Stimulated activated CD4-positive, alpha-beta T cell treated with anti-CD3 and anti-CD28 coated beads, Interleukin-2, amount 100 ng/mL, for 48 hours (primary cell): ENCODE results near the gene H19.

Source experiments
- DNase-seq, 2 donors: peaks; one replicate each; pipeline ENCODE4 v3.0.0-alpha.2; 2020

H19 gene

GRCh38 chr11:1982873-1983600 is 14.6 kb downstream of the H19 start:
- no peak for DNase-seq

GRCh38 chr11:1979607-1980006 is 18.0 kb downstream of the H19 start:
- DNase-seq: no peak

DNA sequence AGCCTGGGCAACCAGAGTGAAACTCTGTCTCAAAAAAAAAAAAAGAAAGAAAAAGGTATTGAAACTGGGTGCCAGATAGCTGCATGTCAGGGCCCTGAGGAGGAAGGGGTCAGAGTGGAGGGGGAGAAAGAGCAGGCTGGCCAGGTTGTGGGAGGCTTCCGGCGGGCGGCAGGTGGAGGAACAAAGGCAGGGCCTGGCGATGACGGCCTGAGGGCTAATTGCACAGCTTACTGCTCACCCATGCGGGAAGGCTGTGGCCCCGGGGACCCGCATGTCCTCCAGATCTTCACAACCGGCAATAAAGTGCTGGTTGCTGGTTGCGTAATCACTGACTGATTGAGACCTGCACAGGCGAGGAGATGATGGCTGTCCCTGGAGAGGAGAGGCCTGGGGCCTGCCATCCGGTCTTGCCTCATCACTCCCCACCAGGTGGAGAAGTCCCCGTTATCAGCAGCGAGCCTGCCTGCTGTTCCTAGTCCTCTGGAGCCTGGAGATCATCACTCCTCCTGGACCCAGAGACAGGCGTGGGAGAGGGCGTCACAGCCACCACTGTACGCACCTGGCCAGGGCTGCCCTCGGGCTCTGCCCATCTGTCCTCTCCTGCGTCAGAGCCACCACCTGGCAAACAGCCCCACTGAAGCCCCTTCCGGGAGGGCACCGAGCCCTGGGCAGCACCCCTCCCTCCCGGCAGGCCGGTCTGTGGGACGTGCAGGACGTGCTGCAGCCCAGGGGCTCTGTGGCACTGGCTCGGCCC is 18.7 kb downstream of the H19 start:
- DNase-seq: no peak

DNA sequence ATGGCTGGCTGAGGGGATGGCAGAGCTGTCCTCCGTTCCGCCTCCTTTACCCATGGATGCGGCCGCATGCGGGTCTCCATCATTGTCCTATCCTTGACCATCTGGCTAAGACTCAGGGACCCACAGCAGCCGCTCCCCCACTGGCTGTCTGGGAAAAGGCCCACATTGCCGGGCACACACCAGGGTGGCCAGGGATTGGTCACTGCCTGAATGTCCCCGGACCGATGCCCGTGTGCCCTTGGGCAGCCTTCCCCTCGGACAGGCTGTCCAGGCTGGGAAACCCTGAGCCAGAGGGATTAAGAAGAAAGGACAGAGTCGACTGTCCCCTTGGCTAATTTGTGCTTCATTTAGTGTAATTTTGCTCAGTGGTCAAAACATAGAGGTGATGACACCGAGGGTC is 22.5 kb downstream of the H19 start:
- DNase-seq: no peak

DNA sequence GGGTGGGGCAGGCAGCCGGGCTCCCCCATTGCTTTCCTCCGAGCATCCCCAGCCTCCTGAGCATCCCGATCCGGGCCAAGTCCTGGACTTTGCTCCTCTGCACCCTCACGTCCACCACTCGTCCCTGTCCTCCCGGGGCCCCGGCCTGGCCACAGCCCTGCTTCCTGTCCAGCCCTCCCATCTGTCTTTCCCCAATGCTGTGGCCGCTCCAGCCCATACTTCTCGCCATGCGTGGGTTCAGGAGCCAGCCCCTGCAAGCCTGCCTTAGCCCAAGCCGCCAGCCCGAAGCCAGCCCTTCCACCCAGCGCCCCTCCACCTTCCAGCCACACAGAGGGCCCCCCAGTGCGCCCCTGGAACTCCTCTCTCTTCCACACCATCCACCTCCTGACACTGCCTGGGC is 26.7 kb downstream of the H19 start:
- DNase-seq: no peak

DNA sequence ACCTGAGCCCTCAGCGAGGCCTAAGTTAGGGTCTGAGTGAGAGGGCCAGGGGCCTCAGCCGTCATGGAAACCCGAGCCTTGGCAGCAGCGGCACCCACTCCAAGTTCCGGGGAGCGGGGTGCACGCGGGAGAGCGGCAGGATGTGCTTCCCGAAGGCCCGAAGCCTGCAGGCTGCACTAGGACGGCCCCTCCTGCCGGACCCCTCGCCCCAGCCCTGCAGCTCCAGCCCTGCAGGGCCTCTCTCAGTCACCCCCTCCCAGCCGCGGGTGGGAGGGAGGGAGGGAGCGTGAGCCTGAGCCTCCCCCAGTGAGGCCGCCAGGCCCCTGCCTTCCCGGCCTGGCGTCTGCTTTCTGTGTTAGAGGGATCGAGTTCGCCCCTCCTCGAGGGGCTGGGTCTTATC is 27.9 kb downstream of the H19 start:
- DNase-seq: no peak

GRCh38 chr11:1969035-1969434 is 28.6 kb downstream of the H19 start:
- DNase-seq: no peak

DNA sequence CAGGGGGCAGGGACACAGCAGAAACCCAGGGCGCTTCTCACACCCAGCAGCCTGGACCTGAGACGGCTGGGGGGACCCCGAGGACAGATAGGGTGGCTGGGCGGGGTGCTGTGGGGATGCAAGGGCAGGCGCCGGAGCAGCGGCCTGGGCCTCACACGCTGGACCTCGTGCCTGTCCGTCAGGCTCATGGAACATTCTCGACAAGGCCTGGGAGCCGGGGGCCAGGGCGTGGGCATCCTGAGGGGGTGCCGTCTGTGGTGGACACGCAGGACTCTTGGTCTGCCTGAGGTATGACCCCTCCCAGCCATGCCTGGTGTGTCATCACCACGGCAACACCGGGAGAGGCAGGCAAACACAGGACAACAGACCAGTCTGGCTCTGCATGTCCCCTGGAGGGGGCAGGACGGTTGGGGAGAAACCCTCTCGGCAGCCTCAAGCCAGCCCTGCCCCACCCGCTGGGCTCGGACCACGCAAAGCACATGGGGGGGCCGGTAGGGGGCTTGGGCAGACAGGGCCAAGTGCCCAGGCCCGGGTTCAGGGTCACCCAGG is 29.1 kb downstream of the H19 start:
- no peak for DNase-seq

GRCh38 chr11:1967641-1968225 is 29.9 kb downstream of the H19 start:
- DNase-seq: no peak

DNA sequence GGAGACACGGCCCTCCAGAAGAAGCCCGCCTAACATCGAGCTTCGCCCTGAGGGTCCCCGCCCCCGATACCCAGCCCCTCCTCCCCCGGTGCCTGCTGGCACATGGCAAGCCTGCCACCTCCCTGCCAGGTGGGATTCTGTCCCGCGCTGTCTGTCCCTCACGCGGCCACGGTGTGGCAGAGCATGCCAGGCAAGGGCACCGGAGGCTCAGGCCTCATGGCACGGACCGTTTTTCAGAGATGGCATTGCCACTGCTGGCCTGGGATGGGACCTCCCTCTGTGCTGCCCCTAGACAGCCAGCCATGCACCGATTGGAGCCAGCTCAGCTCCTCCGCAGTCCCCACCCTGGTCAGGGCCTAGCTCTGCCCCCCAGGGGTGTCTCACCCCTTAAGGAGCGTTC is 31.1 kb downstream of the H19 start:
- no peak for DNase-seq

DNA sequence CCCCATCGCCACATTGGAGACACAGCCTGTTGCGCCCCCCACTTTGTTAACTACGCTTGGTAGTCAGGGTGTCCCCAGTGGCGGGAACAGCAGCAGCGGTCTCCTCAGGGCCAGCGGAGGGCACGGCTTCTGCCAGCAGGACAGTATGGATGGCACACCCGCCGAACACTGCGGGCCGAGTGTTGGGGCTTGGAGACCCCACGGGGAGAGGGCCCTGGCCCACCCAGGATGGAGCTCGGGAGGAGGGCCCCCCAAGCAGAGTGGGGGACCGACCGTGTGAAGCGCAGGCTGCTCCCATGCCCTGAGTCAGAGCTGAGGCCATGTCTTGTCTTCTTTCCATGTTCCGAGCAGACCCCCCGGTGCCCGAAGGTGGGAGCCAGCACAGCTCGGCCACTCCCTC is 32.7 kb downstream of the H19 start:
- no peak for DNase-seq

- DNase-seq: no peak
Measured at GRCh38 chr11:1964348-1964747, 33.3 kb downstream of the H19 start.

DNA sequence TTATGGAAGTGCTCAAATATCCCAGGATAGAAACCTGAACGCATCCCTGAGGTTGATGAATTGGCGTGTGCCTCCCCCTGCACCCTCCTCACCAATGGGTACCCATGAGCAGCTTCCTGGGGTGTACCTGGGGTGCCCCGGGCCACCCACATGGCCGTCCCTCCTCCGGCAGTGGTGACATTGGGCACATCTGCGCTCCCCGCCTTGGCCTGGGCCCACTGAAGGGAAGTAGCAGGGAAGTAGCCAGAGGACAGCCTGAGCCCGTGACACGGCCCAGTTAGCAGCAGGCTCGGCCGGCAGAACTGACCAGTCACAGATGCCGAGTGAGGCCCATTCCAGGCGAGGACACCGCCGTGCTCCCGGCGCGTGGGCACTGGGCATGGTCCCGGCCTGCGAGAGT is 33.8 kb downstream of the H19 start:
- DNase-seq: no peak

GRCh38 chr11:1959786-1960185 is 37.9 kb downstream of the H19 start:
- no peak for DNase-seq

- DNase-seq: no peak
Measured at GRCh38 chr11:1958367-1958766, 39.3 kb downstream of the H19 start.

DNA sequence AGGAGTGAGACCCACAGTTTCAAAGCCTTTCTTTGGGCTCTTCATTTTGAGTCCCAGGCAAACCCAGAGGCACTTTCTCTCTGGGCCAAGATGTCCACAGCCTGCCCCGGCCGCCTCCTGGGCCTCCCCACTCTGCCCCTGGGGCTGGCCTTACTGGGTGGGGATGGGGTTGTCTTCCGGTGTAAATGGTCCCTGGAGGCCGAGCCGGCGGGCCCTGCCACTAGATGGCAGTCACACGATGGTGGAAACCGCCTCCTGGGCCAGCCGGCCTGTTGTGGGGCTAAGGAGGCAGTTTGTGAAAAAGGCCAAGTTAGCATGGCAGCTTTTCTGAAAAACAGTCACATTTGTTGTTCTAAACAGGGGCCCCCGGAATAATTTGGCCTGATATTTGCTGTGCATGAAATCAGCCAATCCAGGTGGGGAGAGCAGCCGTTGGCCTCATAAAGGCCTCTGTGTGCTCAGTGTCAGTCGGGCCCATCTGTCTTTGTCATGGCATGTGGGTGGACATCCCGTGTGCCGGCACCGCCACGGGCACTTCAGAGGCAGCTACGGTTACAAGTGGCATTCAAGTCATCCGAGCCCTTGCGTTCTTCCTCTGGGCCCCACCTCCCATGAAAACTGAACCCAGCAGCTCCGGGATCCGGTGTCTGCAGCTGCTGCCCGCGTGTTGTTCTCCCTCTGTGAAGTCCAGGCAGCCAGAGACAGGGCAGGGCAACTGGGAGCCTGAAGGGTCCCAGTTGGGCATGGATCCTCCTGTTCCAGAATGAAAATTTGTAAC is 44.0 kb downstream of the H19 start:
- DNase-seq: no peak

GRCh38 chr11:1952806-1953482 is 44.7 kb downstream of the H19 start:
- no peak for DNase-seq

GRCh38 chr11:1949922-1950321 is 47.7 kb downstream of the H19 start:
- DNase-seq: no peak

DNA sequence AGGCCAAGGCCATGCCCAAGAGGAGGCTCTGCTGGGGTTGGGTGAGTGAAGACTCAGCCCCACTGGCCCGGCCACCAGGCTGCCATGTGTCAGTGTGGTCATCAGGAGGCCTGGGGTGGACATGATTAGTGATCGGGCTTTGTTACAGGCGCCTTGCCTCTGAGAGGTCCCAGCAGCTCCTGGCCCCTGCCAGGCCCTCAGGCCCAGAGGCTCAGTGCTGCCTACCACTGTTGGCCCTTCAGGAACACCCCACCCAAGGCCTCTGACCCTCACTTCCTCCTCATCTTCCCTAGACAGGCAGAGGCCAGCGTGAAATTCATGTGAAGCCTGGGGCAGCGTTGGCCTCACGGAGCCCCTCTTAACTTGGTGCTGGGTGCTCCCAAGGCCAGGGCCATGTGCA is 48.3 kb downstream of the H19 start:
- DNase-seq: no peak

- no peak for DNase-seq
Measured at GRCh38 chr11:1948389-1948788, 49.3 kb downstream of the H19 start.

DNA sequence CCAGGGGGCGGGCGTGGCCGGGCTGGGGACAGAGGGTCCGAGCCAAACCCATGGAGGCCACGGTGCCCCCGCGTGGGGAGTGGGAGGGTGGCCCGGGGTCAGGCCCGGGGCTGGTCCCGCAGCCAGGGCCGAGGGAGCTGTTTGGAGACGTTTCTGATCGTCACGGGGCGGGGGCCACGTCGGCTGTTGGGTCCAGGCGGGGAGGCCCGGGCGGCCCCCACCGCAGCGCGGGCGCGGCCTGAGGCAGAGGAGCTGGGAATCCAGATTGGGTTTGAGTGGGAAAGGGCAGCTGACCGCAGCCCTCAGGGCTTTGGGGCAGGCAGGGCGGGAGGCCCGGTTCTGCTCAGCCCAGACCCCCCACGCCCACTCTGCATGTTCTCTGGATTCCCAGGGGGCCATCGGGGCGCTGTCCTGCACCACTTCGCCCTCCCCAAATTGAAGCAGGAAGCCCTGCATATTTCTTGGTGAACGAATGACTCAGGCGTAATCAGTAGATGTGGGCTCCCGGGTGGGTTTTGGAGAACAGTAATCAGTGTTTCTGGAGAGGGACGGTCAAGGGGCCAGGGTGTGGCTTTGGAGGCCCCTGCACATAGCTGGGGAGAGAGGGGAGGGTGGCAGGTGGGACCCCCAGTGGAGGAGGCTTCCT is 49.9 kb downstream of the H19 start:
- DNase-seq: no peak
